Lung (tissue), 12 donors: ENCODE data around the gene LANCL3. TPM values are rescaled to one million over a fixed set of nuclear protein-coding genes. Genes with fewer than 3 reads are reported as not detected.
"Not testable (repeated sequence)": the region's sequence is repeated elsewhere in the genome, so short reads cannot be mapped to it uniquely, and the experiment has no call there.

Experiments used
- ATAC-seq: fragments of 200-7000 bp; cut with Tn5 transposase; one replicate; pipeline ENCODE4 v1.9.1; 2020; ENCODE audit warnings: moderate number of reproducible peaks; ENCODE audit not compliant: insufficient read depth, low FRiP score
- DNase-seq, 3 donors: peaks; one replicate each; pipeline ENCODE4 v3.0.0-alpha.2; 2013 to 2017
- H3K27ac ChIP-seq, 2 donors: one replicate each; pipeline ENCODE4 v1.5.1; 2013; ENCODE audit warnings: mild to moderate bottlenecking in 2 of 2, moderate library complexity in 2 of 2, control low read depth in 1 of 2, inconsistent platforms in 1 of 2, low read depth in 1 of 2, low read length in 1 of 2
- H3K27me3 ChIP-seq, 3 donors: one replicate each; pipeline ENCODE4 v1.5.1; 2013; ENCODE audit warnings: low read length in 2 of 3; ENCODE audit not compliant: control insufficient read depth in 3 of 3, insufficient read depth in 3 of 3
- H3K36me3 ChIP-seq, 4 donors: one replicate each; pipeline ENCODE4 v1.5.1; 2013; ENCODE audit warnings: low read length in 4 of 4, mild to moderate bottlenecking in 1 of 4, moderate library complexity in 1 of 4; ENCODE audit not compliant: control insufficient read depth in 4 of 4, insufficient read depth in 4 of 4
- H3K4me1 ChIP-seq, 5 donors: one replicate each; pipeline ENCODE4 v1.5.1; 2013; ENCODE audit warnings: low read length in 5 of 5, mild to moderate bottlenecking in 2 of 5, moderate library complexity in 1 of 5; ENCODE audit not compliant: control insufficient read depth in 5 of 5, insufficient read depth in 5 of 5
- H3K4me3 ChIP-seq: one replicate; pipeline ENCODE4 v1.5.1; 2013; ENCODE audit warnings: mild to moderate bottlenecking, control low read depth, moderate library complexity
- H3K9ac ChIP-seq, 2 donors: one replicate each; pipeline ENCODE4 v1.5.1; 2013; ENCODE audit warnings: low read length in 2 of 2, control low read depth in 1 of 2; ENCODE audit not compliant: insufficient read depth in 1 of 2
- H3K9me3 ChIP-seq, 4 donors: one replicate each; pipeline ENCODE4 v1.5.1; 2013; ENCODE audit warnings: low read length in 3 of 4, mild to moderate bottlenecking in 1 of 4, moderate library complexity in 1 of 4; ENCODE audit not compliant: control insufficient read depth in 4 of 4, insufficient read depth in 3 of 4
- CTCF ChIP-seq: IDR thresholded peaks from 2 replicates; pipeline ENCODE4 v1.5.1; 2012; ENCODE audit warnings: mild to moderate bottlenecking; ENCODE audit errors: control extremely low read depth, extremely low read depth
- WGBS, 2 donors: extraction: QIAGEN DNeasy Blood & Tissue Kit; methylation state at CpG; one replicate each; pipeline ENCODE4 v1.1.7; 2013; 5-methylcytosine and 5-hydroxymethylcytosine counted together
- polyA plus RNA-seq, 2 donors: library from polyadenylated mRNA; stranded (reverse); fragments of 200-250 nt; gene quantifications; one replicate each; pipeline ENCODE4 v1.2.1, GENCODE V29; 2013
- total RNA-seq, 2 donors: library from RNA; depleted of rRNA in 1 of 2; stranded (reverse); fragments of >200 nt in 1 of 2; gene quantifications; one replicate each; pipeline ENCODE4 v1.2.1, GENCODE V29; 2014 to 2021
- donor health status: control.
- donor health status: control.
- donor health status: Bipolar disorder and iron deficiency.
- donor health status: healthy.
- donor health status: DM: yes; HTN: yes; CAD: no.

The LANCL3 gene
- total and polyA plus RNA-seq, 4 donors = 0.43 to 10.7 (median 1.4) TPM

- no peak overlapping the region for H3K4me3 ChIP-seq
- ATAC-seq (no peak), DNase-seq (no peak)
- peaks cover 0 to 10% (median under 1%) of the 10 kb centered on the region in 4 donors for H3K9me3 ChIP-seq
- H3K27ac ChIP-seq = no peak overlapping the region
- H3K27me3 ChIP-seq = peaks cover 0 to 2% (median 0%) of the 10 kb centered on the region in 3 donors
- no peak overlapping the region for H3K9ac ChIP-seq
- H3K4me1 ChIP-seq = no peaks in the 10 kb centered on the region
- no peak for TF ChIP-seq CTCF
- WGBS, 2 donors = 94 to 98% methylated on average over 14 to 23 of the region's 23 CpGs
- no peaks in the 10 kb centered on the region for H3K36me3 ChIP-seq
Observed at GRCh38 chrX:37543324-37543723, 28.1 kb upstream of the LANCL3 start.

GRCh38 chrX:37544531-37544930 lies 26.9 kb upstream of the LANCL3 start:
- 94% methylated on average over 1 of the region's 1 CpG for WGBS, 2 donors

GRCh38 chrX:37545066-37545465 lies 26.4 kb upstream of the LANCL3 start:
- TF ChIP-seq CTCF = no peak
- no peaks in the 10 kb centered on the region for H3K36me3 ChIP-seq
- no peak overlapping the region for H3K9ac ChIP-seq
- DNase-seq = no peak
- no peak for ATAC-seq
- H3K4me1 ChIP-seq = no peaks in the 10 kb centered on the region
- H3K4me3 ChIP-seq = no peak overlapping the region
- H3K27ac ChIP-seq = no peak overlapping the region
- 89 to 98% methylated on average over 25 of the region's 25 CpGs for WGBS, 2 donors
- peaks cover 0 to 10% (median under 1%) of the 10 kb centered on the region in 4 donors for H3K9me3 ChIP-seq
- H3K27me3 ChIP-seq = peaks cover 0 to 2% (median 0%) of the 10 kb centered on the region in 3 donors

More at GRCh38 chrX:37544531-37544930, 26.9 kb upstream of the LANCL3 start:
- H3K27ac ChIP-seq, H3K9ac ChIP-seq, H3K27me3 ChIP-seq, DNase-seq, H3K4me3 ChIP-seq, H3K4me1 ChIP-seq, H3K36me3 ChIP-seq, ATAC-seq: not testable (repeated sequence)
- H3K9me3 ChIP-seq = peaks cover 0 to 10% (median under 1%) of the 10 kb centered on the region in 4 donors

GRCh38 chrX:37549619-37550018 lies 21.8 kb upstream of the LANCL3 start:
- H3K4me1 ChIP-seq, H3K9me3 ChIP-seq, H3K9ac ChIP-seq, H3K4me3 ChIP-seq, H3K27me3 ChIP-seq, DNase-seq, H3K27ac ChIP-seq, ATAC-seq, H3K36me3 ChIP-seq: not testable (repeated sequence)
